NB4 (cell line): ENCODE measurements around the gene COASY.

Source experiments
- CTCF ChIP-seq: IDR thresholded peaks from one replicate; pipeline ENCODE4 v1.5.1; 2012; ENCODE audit warnings: low read depth, low read length
- MYC ChIP-seq: IDR thresholded peaks from 2 replicates; pipeline ENCODE4 v1.6.1; 2011; ENCODE audit warnings: low read depth, low read length

- no peak for TF ChIP-seq CTCF
- peak; percentile 79 for TF ChIP-seq MYC
These were observed at the start of gene COASY for GRCh38 chr17:42561897-42562387.
